Measurements from ENCODE around the gene COPS7A.
"Not testable (repeated sequence)": the region's sequence is repeated elsewhere in the genome, so short reads cannot be mapped to it uniquely, and the experiment has no call there.

DNA sequence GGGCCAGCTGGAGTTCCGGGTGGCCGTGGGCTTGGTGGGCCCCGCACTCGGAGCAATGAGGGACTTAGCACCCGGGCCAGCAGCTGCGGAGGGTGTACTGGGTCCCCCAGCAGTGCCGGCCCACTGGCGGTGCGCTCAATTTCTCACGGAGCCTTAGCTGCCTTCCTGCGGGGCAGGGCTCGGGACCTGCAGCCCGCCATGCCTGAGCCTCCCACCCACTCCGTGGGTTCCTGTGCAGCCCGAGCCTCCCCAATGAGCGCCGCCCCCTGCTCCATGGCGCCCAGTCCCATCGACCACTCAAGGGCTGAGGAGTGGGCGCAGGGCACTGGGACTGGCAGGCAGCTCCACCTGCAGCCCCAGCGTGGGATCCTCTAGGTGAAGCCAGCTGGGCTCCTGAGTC lies 15.5 kb upstream of the COPS7A start:
- TF ChIP-seq CTCF (IDR thresholded peaks at IDR 0.05); POLR2AphosphoS5 (IDR thresholded peaks at IDR 0.05); POLR2A (IDR thresholded peaks at IDR 0.05; ENCODE audit: low read depth): not testable (repeated sequence)
